SIG-M5 treated with dmso at 0.1 percent for 504 hours (cell line): ENCODE measurements around the gene LYL1.
"Not testable (repeated sequence)": the region's sequence is repeated elsewhere in the genome, so short reads cannot be mapped to it uniquely, and the experiment has no call there.

Source experiments
- DNase-seq: peaks from one replicate; lab custom pipeline; 2025; ENCODE audit not compliant: unreplicated experiment; lab: John Stamatoyannopoulos, UW

LYL1 gene

DNA sequence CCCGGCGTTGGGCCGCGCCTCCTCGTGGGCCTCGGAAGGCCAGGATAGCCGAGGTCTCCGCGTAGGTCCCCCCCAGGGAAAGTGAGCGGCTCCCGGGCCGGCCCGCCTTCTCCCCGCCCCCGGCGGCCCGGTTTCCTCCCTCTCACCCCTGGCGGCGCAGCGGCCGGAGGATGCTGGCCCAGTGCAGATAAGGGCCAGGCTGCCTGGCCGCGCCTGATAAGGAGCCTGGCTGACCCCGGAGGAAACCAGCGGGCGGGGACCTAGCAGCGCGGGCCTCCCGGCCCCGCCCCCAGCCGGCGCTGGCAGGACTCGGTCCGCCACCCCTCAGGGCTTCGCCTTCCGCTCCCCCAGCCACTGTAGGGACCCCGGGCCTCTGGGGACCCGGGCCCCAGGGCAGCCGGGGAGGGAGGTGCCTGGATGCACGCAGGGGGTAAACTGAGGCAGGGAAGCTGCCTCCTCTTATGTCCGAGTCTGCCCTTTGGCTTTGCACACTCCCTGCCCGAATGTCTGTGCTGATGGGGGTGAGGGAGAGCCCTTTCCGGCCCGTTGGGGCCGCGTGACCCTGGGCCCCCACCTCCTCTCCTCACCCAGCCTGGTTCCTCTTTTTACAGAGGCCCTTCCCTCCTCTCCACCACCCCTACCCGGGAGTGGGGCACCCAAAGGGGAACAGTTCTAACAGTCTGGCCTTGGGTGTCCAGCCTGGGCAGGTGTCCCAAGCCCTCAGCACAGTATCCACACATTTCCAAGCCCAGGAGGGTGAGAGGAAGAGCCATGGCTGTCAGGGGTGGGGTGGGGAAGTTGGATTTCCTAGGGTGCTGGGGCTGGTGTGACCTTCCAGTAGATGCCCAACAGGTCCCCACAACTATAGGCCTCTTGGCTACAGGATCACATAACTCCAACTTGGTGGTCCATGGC, at the start of gene LYL1:
Gene LYL1, minus strand, starts transcription at position 193 of the 915 bp plus-strand sequence. CDS start 1,687 bp downstream, outside the sequence.
- DNase-seq, result peak; percentile 85

DNA sequence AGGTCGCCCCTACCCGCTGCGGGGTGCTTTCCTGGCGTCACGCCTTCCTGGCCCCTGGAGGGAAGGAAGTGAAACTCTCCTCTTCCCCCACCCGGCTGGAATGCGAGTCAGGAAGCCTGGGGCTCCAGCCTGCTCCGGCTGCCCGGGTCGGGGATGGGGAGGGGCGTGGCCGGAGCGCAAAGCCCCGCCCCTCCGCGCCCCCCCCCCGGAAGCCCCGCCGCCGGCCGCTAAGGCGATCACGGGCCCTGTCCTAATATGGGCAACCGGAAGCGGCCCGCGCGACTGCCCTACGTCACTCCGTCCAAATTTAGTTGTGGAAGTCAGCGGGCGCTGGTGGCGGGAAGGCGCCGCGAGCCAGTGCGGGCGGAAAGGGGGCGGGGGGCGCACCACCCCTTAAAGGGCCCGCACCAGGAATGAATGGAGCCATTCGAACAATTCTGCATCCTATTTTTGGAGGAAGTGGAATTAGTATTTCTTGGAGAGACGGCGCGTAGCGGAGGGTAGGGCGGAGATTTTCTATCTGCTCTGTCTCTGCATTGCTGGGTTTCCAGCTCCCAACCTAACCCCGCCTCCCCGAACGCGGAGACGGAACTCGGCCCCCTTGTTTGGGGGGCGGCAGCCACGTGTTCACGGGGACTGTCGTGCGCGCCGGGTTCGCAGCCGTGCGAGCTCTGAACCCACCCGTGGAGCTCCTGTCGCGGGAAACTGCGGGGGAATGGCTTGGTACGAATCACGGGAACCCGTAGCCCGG, 49.1 kb upstream of the LYL1 start:
- peak; percentile 98 for DNase-seq

- DNase-seq, result peak; percentile 46
Measured at GRCh38 chr19:13150931-13151604, 48.4 kb upstream of the LYL1 start.

GRCh38 chr19:13150187-13150930, 47.7 kb upstream of the LYL1 start, which contains the start of the genes IER2 and STX10:
TSS of gene IER2 (plus strand) at chr19:13150411. CDS start at chr19:13153187, 2,776 bp downstream.
TSS of gene STX10 (minus strand) at chr19:13150375. CDS start at chr19:13150173, 202 bp downstream.
- peak; percentile 94 for DNase-seq

- peak; percentile 46 for DNase-seq
Measured at GRCh38 chr19:13149628-13150186, 47.0 kb upstream of the LYL1 start.

GRCh38 chr19:13149173-13149627, 46.5 kb upstream of the LYL1 start:
- DNase-seq, result not testable (repeated sequence)

GRCh38 chr19:13146763-13147563, 44.3 kb upstream of the LYL1 start:
- DNase-seq, result peak; percentile 8

DNA sequence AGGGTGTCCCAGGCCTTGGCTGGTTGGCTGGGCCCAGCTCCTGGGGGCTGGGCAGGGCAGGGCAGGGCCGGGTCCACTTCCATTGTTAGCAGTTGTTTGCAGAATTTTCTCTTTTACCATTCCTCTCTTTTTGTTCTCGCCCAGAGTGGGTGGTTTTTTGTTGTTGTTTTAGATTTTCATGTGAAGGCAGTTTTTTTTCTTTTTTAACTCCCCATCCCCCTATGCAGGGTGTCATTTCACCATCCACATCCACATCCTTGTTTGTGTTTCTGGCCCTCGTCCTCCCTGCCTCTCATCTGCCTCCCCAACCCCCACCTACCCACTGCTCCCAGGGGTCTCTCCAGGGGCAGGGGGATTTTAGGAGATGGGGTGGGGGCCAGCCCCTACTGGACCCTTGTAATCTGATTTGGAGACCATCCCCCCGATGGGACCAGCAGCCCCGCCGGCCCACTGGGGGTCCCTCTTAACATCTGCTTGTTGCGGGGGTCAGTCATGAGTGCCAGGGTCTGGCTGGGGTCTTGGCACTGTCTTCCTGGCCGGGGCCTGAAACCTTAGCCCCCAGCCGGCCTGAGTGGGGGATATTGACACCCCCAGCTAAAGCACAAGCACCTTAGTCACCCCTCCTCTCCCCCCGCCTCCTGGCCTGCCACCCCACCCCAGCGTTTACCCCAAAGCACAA, 37.1 kb upstream of the LYL1 start:
- no peak for DNase-seq

- DNase-seq, result no peak
Measured at GRCh38 chr19:13138916-13139198, 36.2 kb upstream of the LYL1 start.

DNA sequence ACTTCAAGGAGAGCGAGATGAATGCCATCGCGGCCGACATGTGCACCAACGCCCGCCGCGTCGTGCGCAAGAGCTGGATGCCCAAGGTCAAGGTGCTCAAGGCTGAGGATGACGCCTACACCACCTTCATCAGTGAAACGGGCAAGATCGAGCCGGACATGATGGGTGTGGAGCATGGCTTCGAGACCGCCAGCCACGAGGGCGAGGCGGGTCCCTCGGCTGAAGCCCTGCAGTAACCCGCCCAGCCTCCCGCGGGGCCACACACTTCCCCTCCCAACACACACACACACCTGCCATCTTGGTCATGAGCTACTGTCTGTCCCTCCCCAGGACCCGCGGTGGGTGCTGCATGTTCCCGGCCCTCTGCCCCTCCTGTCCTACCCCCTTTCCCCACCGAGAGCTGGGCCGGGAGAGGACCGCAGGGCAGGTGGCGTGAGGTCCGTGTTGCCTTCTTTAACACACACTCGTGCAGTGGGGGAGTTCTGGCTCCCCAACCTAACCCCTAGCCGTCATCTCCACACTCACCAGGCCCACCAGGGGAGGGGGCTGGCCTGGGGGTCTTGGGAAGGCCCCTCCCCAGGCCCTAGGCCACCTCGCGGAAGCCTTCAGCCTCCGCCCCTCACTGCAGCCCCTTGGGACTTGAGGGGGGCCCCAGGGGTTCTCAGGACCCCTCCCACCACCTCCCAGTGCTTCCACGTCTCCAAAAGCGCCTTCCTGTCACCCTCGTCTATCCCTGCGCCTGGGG, 35.7 kb upstream of the LYL1 start:
- no peak for DNase-seq

- no peak for DNase-seq
Measured at GRCh38 chr19:13137290-13137794, 34.7 kb upstream of the LYL1 start.

DNA sequence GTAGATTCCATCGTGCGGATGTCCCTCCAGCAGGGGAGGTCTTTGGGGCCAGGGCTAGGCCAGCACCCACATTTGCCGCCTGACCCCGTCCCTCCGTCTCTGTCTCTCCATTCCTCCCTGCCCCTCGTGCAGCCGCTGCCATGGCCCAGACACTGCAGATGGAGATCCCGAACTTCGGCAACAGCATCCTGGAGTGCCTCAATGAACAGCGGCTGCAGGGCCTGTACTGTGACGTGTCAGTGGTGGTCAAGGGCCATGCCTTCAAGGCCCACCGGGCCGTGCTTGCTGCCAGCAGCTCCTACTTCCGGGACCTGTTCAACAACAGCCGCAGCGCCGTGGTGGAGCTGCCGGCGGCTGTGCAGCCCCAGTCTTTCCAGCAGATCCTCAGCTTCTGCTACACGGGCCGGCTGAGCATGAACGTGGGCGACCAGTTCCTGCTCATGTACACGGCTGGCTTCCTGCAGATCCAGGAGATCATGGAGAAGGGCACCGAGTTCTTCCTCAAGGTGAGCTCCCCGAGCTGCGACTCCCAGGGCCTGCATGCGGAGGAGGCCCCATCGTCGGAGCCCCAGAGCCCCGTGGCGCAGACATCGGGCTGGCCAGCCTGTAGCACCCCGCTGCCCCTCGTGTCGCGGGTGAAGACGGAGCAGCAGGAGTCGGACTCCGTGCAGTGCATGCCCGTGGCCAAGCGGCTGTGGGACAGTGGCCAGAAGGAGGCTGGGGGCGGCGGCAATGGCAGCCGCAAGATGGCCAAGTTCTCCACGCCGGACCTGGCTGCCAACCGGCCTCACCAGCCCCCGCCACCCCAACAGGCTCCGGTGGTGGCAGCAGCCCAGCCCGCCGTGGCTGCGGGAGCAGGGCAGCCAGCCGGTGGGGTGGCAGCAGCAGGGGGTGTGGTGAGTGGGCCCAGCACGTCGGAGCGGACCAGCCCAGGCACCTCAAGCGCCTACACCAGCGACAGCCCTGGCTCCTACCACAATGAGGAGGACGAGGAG, 32.7 kb upstream of the LYL1 start:
- DNase-seq, result no peak

DNA sequence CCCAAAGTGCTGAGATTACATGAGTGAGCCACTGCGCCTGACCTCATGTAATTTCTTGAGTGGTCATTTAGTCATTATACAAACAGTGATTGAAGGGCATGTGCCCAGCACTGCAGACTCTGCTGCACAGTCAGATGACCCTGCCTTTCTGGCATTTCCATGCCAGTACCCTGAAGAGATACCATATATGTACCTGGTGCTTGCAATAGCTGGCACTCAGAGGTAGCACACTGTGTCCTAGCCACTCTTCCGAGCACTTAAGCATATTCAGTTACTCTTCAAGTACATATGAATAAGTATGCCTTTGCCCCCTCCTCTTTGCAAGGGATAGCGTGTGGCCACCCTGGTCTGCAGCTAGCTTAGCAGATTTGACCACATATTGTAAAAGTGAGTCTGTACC, 32.0 kb upstream of the LYL1 start:
- DNase-seq, result no peak

GRCh38 chr19:13133241-13133870, 30.7 kb upstream of the LYL1 start:
- no peak for DNase-seq

- no peak for DNase-seq
Measured at GRCh38 chr19:13132471-13133180, 30.0 kb upstream of the LYL1 start.
